ENCODE measurements around the gene DLGAP1. TPM values are rescaled to one million over a fixed set of nuclear protein-coding genes. Genes with fewer than 3 reads are reported as not detected.

The DLGAP1 gene
- total RNA-seq, 4 donors from 2014 or later, result 0.22 to 1.5 (median 0.56) TPM

DNA sequence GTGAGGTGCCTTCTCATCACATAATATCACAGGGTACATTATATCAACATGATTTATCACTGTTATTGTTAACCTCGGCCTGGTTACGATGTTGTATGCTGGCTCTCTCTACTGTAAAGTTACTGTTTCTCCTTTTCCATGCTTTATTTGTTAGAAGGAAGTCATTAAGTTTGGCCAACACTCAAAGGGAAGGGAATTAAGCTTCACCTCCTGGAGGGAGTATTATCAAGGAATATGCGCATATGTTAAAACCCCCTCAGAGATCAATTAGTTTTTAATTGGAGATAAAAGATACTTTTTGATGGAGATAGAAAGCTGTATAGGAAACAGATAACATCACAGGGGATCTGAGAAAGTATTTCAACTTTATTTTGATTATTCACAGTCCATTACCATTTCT lies 221.6 kb downstream of the DLGAP1 start:
- no peak overlapping the region for H3K27ac ChIP-seq
- no peaks in the 10 kb centered on the region for H3K36me3 ChIP-seq
- no peak overlapping the region for H3K4me3 ChIP-seq
- 16 to 25% methylated on average over 3 of the region's 3 CpGs for WGBS, 2 donors (ENCODE audit: low coverage in 1 of 2)
- H3K27me3 ChIP-seq, result no peaks in the 10 kb centered on the region
- TF ChIP-seq POLR2AphosphoS5 (IDR thresholded peaks at IDR 0.05) (no peak), POLR2A (IDR thresholded peaks at IDR 0.05) (no peak), CTCF (IDR thresholded peaks at IDR 0.05) (no peak)
- H3K9me3 ChIP-seq, result peaks cover 0 to 10% (median 0%) of the 10 kb centered on the region in 3 donors
- no peaks in the 10 kb centered on the region for H3K4me1 ChIP-seq
- no peak for ATAC-seq

- TF ChIP-seq CTCF (IDR thresholded peaks at IDR 0.05) (no peak), POLR2A (IDR thresholded peaks at IDR 0.05) (no peak), EP300 (IDR thresholded peaks at IDR 0.05) (no peak), POLR2AphosphoS5 (IDR thresholded peaks at IDR 0.05) (no peak)
- H3K27me3 ChIP-seq, result no peaks in the 10 kb centered on the region
- peaks cover 0 to 10% (median 0%) of the 10 kb centered on the region in 3 donors for H3K9me3 ChIP-seq
- H3K4me1 ChIP-seq, result no peaks in the 10 kb centered on the region
- WGBS, 2 donors (ENCODE audit: low coverage in 1 of 2), result 26% methylated on average over 2 of the region's 2 CpGs; no CpG with 5 or more reads in 1 of the 2 donors
- H3K4me3 ChIP-seq, result no peak overlapping the region
- H3K36me3 ChIP-seq, result no peaks in the 10 kb centered on the region
- ATAC-seq, result no peak
- H3K27ac ChIP-seq, result no peak overlapping the region
These were observed 222.5 kb downstream of the DLGAP1 start for GRCh38 chr18:4232656-4233055.

DNA sequence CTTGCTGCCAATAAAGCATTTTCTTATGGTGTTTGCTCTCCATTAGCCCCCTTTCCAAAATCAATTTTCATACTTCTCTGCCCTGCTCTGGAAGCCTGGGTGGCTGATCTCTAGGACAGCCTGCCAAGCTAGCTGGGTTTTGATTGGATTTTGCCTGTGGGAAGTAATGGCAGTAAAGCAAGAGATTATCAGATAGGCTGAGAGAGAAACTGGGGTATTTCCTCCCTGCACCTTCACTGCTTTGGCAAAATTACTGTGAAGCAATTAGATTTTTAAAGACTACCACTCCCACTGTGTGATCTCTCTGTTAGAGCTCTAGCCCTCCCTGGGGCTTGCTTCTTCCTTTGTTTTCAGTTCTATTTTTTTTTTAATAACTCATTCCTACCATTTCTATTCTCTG lies 223.8 kb downstream of the DLGAP1 start:
- no peak for ATAC-seq
- TF ChIP-seq POLR2AphosphoS5 (IDR thresholded peaks at IDR 0.05) (no peak), EP300 (IDR thresholded peaks at IDR 0.05) (no peak), POLR2A (IDR thresholded peaks at IDR 0.05) (no peak), CTCF (IDR thresholded peaks at IDR 0.05) (no peak)

DNA sequence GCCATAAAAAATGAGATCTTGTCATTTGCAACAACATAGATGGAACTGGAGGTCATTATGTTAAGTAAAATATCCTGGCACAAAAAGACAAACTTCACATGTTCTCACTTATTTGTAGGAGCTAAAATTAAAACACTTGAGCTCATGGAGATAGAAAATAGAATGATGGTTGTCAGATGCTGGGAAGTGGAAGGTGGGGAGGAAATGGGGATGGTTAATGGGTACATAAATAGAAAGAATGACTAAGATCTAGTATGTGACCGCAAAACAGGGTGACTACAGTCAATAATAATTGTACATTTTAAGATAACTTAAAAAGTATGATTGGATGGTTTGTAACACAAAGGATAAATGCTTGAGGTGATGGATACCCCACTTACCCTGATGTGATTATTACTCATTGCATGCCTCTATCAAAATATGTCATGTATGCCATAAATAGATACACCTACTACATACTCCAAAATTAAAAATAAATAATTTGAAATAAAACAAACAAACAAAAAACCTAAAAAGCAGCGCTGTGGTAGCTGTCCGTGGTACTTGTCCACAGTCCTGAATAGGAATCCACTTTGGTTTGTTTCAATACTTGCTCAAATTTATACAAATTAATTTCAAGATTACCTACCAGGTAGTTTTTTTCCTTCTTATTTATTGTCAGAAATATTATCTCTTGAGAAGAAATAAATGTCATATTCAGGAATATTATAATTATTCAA lies 224.5 kb downstream of the DLGAP1 start:
- 51 to 69% methylated on average over 3 of the region's 3 CpGs for WGBS, 2 donors (ENCODE audit: low coverage in 1 of 2)
- no peak overlapping the region for H3K4me3 ChIP-seq
- H3K27me3 ChIP-seq, result no peaks in the 10 kb centered on the region
- no peaks in the 10 kb centered on the region for H3K4me1 ChIP-seq
- TF ChIP-seq EP300 (IDR thresholded peaks at IDR 0.05) (no peak), POLR2AphosphoS5 (IDR thresholded peaks at IDR 0.05) (no peak), POLR2A (IDR thresholded peaks at IDR 0.05) (no peak), CTCF (IDR thresholded peaks at IDR 0.05) (no peak)
- H3K27ac ChIP-seq, result no peak overlapping the region
- H3K36me3 ChIP-seq, result no peaks in the 10 kb centered on the region
- H3K9me3 ChIP-seq, result peaks cover 0 to 10% (median 0%) of the 10 kb centered on the region in 3 donors
- no peak for ATAC-seq

More for the DNA sequence above, 223.8 kb downstream of the DLGAP1 start:
- Histone ChIP-seq H3K4me1 (no peaks in the 10 kb centered on the region), H3K36me3 (no peaks in the 10 kb centered on the region), H3K4me3 (no peak overlapping the region), H3K27me3 (no peaks in the 10 kb centered on the region), H3K27ac (no peak overlapping the region), H3K9me3 (peaks cover 0 to 10% (median 0%) of the 10 kb centered on the region in 3 donors)

DNA sequence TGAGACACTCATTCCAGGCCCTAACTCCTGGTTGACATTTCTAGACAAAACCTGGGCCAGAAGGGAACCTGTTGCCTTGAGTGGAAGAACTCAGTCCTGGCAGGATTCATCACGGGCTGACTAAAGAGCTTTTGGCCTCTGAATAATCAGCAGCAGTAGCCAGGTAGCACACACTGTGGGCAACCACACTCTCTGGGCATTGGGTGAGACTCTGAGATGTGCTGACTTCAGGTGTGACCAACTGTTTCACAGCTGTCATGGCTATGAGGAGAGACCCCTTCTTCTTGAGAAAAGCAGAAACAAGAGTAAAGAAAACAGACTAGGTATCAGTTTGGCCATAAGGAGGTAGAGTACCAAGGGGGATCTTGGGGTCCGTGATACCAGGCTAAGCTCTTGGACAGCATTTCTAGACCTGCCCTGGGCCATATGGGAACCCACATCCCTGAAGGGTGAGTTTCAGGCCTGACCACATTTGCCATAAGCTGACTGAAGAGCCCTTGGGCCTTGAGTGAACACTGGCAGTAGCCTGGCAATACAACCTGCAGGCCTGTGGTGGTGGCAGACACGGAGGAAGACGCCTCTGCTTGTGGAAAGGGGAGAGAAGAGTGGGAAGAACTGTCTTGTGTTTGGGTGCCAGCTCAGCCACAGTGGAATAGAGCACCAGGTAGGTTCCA lies 230.9 kb downstream of the DLGAP1 start:
- H3K36me3 ChIP-seq, result no peaks in the 10 kb centered on the region
- H3K9me3 ChIP-seq, result peaks cover 0 to 1% (median 0%) of the 10 kb centered on the region in 3 donors
- no peaks in the 10 kb centered on the region for H3K4me1 ChIP-seq
- no peaks in the 10 kb centered on the region for H3K27me3 ChIP-seq
- TF ChIP-seq CTCF (IDR thresholded peaks at IDR 0.05) (no peak), EP300 (IDR thresholded peaks at IDR 0.05) (no peak), POLR2AphosphoS5 (IDR thresholded peaks at IDR 0.05) (no peak), POLR2A (IDR thresholded peaks at IDR 0.05) (no peak)
- H3K27ac ChIP-seq, result no peak overlapping the region
- H3K4me3 ChIP-seq, result no peak overlapping the region
- ATAC-seq, result no peak
- WGBS, 2 donors (ENCODE audit: low coverage in 1 of 2), result 40 to 80% methylated on average over 1 to 3 of the region's 4 CpGs

Data from gastroesophageal sphincter (tissue), 4 donors.